HL-60 (cell line): ENCODE measurements around the gene ATP2B2.

Experiments used
- DNase-seq, 2 experiments: peaks; one replicate each; pipeline ENCODE4 v3.0.0-alpha.2; 2010 to 2020; ENCODE audit warnings: low read depth in 1 of 2, low spot score in 1 of 2
- H3K27ac ChIP-seq: fragments of 250-450 bp; sonication (Bioruptor Pico); replicated peaks from 2 replicates; pipeline ENCODE4 v1.5.1; 2020; ENCODE audit warnings: mild to moderate bottlenecking, moderate library complexity
- H3K27me3 ChIP-seq: fragments of 250-450 bp; sonication (Bioruptor Pico); 2 replicates; pipeline ENCODE4 v1.5.1; 2021; ENCODE audit warnings: mild to moderate bottlenecking, moderate library complexity; ENCODE audit not compliant: insufficient read depth, poor library complexity, severe bottlenecking
- H3K4me3 ChIP-seq: replicated peaks from 2 replicates; pipeline ENCODE4 v1.5.1; 2011; ENCODE audit warnings: mild to moderate bottlenecking, control low read depth, low read length; ENCODE audit not compliant: insufficient read depth
- CTCF ChIP-seq: IDR thresholded peaks from one replicate; pipeline ENCODE4 v1.5.1; 2011; ENCODE audit warnings: low read length, control low read depth, inconsistent platforms; ENCODE audit not compliant: insufficient read depth
- GABPA ChIP-seq: IDR thresholded peaks from 2 replicates; pipeline ENCODE4 v1.6.1; 2012; ENCODE audit warnings: low read depth
- POLR2AphosphoS5 ChIP-seq: IDR thresholded peaks from 2 replicates; pipeline ENCODE4 v1.6.1; 2012; ENCODE audit warnings: low read depth
- REST ChIP-seq: IDR thresholded peaks from 2 replicates; pipeline ENCODE4 v1.6.1; 2012; ENCODE audit warnings: low read depth; ENCODE audit not compliant: insufficient replicate concordance
- SPI1 ChIP-seq: IDR thresholded peaks from 2 replicates; pipeline ENCODE4 v1.6.1; 2012; ENCODE audit warnings: low read depth, mild to moderate bottlenecking, borderline replicate concordance

The ATP2B2 gene

GRCh38 chr3:10419637-10420232 is 85.7 kb downstream of the ATP2B2 start:
- no peak for TF ChIP-seq SPI1
- TF ChIP-seq REST: no peak
- TF ChIP-seq POLR2AphosphoS5: no peak
- TF ChIP-seq CTCF: no peak
- TF ChIP-seq GABPA: no peak
- Histone ChIP-seq H3K27ac (no peak overlapping the region), H3K27me3 (peaks cover 5% of the 10 kb centered on the region), H3K4me3 (no peak overlapping the region)
- DNase-seq: no peak

DNA sequence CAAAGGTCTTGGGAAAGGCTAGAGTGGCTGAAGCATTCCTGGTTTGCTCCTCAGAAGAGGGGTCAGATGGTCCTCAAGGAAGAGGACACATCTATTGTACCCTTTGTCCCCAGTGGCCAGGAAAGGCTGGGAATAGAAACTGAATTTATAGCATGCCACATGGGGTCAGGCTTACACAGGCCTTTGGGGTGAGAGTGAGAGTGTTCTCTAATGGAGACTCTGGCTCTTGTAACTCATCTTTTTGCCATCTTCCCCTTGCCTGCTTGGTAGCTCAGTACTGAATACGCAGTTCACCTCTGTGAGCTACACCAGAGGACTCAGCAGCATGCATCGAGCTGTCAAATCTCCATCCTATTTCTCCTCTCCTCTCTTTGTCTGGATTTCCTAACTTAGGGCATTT is 87.5 kb downstream of the ATP2B2 start:
- no peak for TF ChIP-seq REST
- no peak for TF ChIP-seq GABPA
- no peak for TF ChIP-seq SPI1
- no peak for TF ChIP-seq CTCF
- no peak for TF ChIP-seq POLR2AphosphoS5
- H3K27me3 ChIP-seq: peaks cover 5% of the 10 kb centered on the region
- peak in 1 of 2 experiments; percentile 22 for DNase-seq

GRCh38 chr3:10416730-10417300 is 88.6 kb downstream of the ATP2B2 start:
- TF ChIP-seq POLR2AphosphoS5: no peak
- TF ChIP-seq GABPA: no peak
- TF ChIP-seq CTCF: no peak
- no peak for TF ChIP-seq REST
- no peak for TF ChIP-seq SPI1
- H3K4me3 ChIP-seq: no peak overlapping the region
- peaks cover 5% of the 10 kb centered on the region for H3K27me3 ChIP-seq
- H3K27ac ChIP-seq: no peak overlapping the region
- no peak for DNase-seq

More for the DNA sequence above, 87.5 kb downstream of the ATP2B2 start:
- H3K4me3 ChIP-seq: no peak overlapping the region
- no peak overlapping the region for H3K27ac ChIP-seq
